Kidney (tissue), 14 donors: ENCODE data around the gene APC2. TPM values are rescaled to one million over a fixed set of nuclear protein-coding genes. Genes with fewer than 3 reads are reported as not detected.

Experiments used
- DNase-seq, 5 donors: peaks; one replicate each; pipeline ENCODE4 v3.0.0-alpha.2; 2013 to 2020
- FAIRE-seq: peaks from 2 replicates; lab custom pipeline; 2012; peaks lifted over from hg19 to GRCh38; lab: Jason Lieb, UNC
- H3K27ac ChIP-seq, 2 donors: one replicate each; pipeline ENCODE4 v1.7.0; 2013; ENCODE audit warnings: low read depth in 2 of 2, low read length in 2 of 2, inconsistent platforms in 1 of 2
- H3K27me3 ChIP-seq: one replicate; pipeline ENCODE4 v1.7.1; 2013; ENCODE audit warnings: low read length, inconsistent platforms; ENCODE audit not compliant: control insufficient read depth, insufficient read depth
- H3K36me3 ChIP-seq, 3 donors: one replicate each; pipeline versions ENCODE4 v1.7.0 to v1.7.1; 2013; ENCODE audit warnings: low read length in 3 of 3, control low read depth in 1 of 3, inconsistent platforms in 1 of 3; ENCODE audit not compliant: insufficient read depth in 3 of 3, control insufficient read depth in 2 of 3
- H3K4me1 ChIP-seq, 3 donors: one replicate each; pipeline versions ENCODE4 v1.7.0 to v1.7.1; 2013; ENCODE audit warnings: low read length in 3 of 3, inconsistent platforms in 1 of 3, low read depth in 1 of 3; ENCODE audit not compliant: control insufficient read depth in 2 of 3, insufficient read depth in 2 of 3
- H3K4me3 ChIP-seq, 3 donors: one replicate each; pipeline versions ENCODE4 v1.7.0 to v1.8.1; 2013; ENCODE audit warnings: low read length in 3 of 3, control low read depth in 1 of 3, inconsistent platforms in 1 of 3
- H3K9ac ChIP-seq, 3 donors: one replicate each; pipeline versions ENCODE4 v1.7.0 to v1.7.1; 2013; ENCODE audit warnings: low read length in 3 of 3, control low read depth in 1 of 3, inconsistent platforms in 1 of 3
- H3K9me3 ChIP-seq, 3 donors: one replicate each; pipeline versions ENCODE4 v1.7.0 to v1.7.1; 2013; ENCODE audit warnings: low read length in 3 of 3, control low read depth in 1 of 3, inconsistent platforms in 1 of 3; ENCODE audit not compliant: control insufficient read depth in 2 of 3, insufficient read depth in 1 of 3
- intact Hi-C: fragments of 100-400 bp; cut with DNase I; formaldehyde crosslinking; loops from one replicate; pipeline ENCODE4 v1.11.1; 2022
- polyA plus RNA-seq: library from polyadenylated mRNA; stranded (reverse); fragments of 350-450 nt; fragmentation: Illumina TruSeq; extraction: RNeasy Lipid Tissue Mini Kit (QIAGEN cat#74804); gene quantifications from one replicate; pipeline ENCODE4 v1.2.3, GENCODE V29; 2014; ENCODE audit warnings: low read depth, low replicate concordance; ENCODE audit not compliant: insufficient read depth
- total RNA-seq: library from RNA; stranded (reverse); fragmentation: NEBNext Ultra II Directional; extraction: Animal tissue kit (Norgen Biotek cat#: 25700); gene quantifications from one replicate; pipeline ENCODE4 v1.2.1, GENCODE V29; 2021
- TF ChIP-seq, protein P1 (sequence below): IDR thresholded peaks from 3 replicates; pipeline ENCODE4 v1.5.1; 2012; ENCODE audit warnings: mild to moderate bottlenecking, moderate library complexity, borderline replicate concordance; ENCODE audit not compliant: insufficient read depth; ENCODE audit errors: extremely low read depth
- donor health status: control.
- donor health status: control.
- donor health status: control.
- donor health status: control.
- donor health status: control.
- donor health status: DM: yes; HTN: yes; CAD: no.
- donor health status: Normal renal cell carcinoma (clear cell type).

The APC2 gene
- total and polyA plus RNA-seq, 2 donors from 2014 or later = 0.25 TPM; not detected in 1

DNA sequence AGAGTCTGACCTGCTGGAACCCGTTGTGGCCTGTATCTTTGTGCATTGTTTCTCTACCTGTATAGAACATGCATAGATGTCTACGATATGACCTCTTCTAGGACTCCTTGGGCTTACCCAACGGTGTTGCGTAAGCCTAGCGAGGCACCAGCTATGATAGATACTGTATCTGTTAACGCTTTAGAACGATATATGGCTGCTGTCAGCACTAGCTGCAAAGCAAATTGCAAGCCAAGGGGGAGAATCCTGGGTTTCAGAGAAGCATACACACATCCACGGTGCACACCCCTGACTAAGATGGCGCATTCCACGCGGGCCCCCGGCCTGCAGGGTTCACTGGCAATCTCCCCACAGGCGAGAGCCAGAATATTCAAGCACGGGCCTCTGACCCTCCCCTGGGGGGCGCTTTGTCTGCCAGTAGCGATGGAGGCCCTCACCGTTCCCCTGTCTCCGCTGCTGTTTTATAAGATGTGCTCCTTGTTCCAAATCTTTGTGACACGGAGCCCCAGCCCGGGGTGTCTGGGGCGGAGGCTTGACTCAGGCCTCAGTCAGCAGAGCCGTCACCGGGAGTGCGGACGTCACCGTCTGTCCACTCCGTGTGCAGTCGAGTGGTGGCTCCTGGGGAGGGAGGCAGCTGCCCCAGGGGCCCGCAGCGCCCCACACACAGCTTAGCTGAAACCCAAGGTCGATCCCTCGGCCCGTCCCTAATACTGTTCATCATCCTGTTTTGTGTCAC, 24.7 kb upstream of the APC2 start:
- Histone ChIP-seq H3K9me3 (no peaks in the 10 kb centered on the region), H3K9ac (no peak overlapping the region), H3K4me3 (no peak overlapping the region), H3K27ac (no peak overlapping the region), H3K27me3 (no peaks in the 10 kb centered on the region), H3K36me3 (peaks cover 4 to 50% (median 22%) of the 10 kb centered on the region in 3 donors), H3K4me1 (peaks cover 0 to 27% (median 25%) of the 10 kb centered on the region in 3 donors)
- intact Hi-C loops = no loop called here
- TF ChIP-seq, protein P1, sequence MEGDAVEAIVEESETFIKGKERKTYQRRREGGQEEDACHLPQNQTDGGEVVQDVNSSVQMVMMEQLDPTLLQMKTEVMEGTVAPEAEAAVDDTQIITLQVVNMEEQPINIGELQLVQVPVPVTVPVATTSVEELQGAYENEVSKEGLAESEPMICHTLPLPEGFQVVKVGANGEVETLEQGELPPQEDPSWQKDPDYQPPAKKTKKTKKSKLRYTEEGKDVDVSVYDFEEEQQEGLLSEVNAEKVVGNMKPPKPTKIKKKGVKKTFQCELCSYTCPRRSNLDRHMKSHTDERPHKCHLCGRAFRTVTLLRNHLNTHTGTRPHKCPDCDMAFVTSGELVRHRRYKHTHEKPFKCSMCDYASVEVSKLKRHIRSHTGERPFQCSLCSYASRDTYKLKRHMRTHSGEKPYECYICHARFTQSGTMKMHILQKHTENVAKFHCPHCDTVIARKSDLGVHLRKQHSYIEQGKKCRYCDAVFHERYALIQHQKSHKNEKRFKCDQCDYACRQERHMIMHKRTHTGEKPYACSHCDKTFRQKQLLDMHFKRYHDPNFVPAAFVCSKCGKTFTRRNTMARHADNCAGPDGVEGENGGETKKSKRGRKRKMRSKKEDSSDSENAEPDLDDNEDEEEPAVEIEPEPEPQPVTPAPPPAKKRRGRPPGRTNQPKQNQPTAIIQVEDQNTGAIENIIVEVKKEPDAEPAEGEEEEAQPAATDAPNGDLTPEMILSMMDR = no peak
- FAIRE-seq (no peak), DNase-seq (no peak)

DNA sequence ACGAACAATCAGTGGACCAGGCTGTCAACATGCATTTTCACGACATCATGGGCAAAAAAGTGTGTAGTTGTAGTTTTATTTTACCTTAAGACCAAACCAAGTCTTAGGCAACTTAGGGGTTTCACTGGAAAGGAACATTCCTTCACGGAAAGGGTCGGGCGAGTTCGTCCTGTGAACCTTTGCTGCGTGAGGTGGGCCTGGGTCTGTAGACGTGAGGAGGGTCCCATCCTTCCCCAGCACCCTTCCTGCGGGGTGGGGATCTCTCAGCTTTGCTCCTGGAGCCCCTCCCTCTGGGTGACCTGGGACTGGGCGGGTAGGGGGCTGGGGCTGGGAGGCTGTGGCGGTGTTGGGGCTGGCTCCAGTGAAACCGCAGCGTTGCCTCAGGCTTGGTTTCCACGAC, 24.0 kb upstream of the APC2 start:
- H3K27me3 ChIP-seq = no peaks in the 10 kb centered on the region
- H3K4me3 ChIP-seq = no peak overlapping the region
- H3K4me1 ChIP-seq = peaks cover 0 to 27% (median 25%) of the 10 kb centered on the region in 3 donors
- peaks cover 0 to 44% (median 19%) of the 10 kb centered on the region in 3 donors for H3K36me3 ChIP-seq
- no peak overlapping the region for H3K27ac ChIP-seq
- intact Hi-C loops = no loop called here
- no peak overlapping the region for H3K9ac ChIP-seq
- TF ChIP-seq, protein P1 = no peak
- H3K9me3 ChIP-seq = no peaks in the 10 kb centered on the region
- FAIRE-seq (no peak), DNase-seq (no peak)

DNA sequence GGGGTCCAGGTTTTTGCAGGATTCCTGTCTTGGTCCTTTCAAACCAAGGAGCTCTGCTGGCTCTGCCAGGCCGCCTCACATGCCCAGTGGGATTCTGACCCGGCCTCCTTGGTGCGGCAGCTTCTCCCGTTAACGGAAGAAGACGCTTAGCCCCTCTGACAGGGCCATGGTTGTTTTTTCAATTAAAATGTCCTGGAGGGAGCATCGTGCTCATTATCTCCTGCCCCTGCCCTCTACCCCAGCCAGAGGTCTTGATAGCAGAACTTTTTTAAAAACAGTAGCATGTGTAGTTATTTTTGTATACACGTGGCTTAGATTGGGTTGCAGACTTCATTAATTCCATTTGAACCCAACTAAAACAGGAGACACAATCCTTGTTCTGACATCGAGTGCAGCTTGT, 23.2 kb upstream of the APC2 start:
- FAIRE-seq (no peak), DNase-seq (no peak)
- Histone ChIP-seq H3K36me3 (peaks cover 0 to 41% (median 20%) of the 10 kb centered on the region in 3 donors), H3K4me3 (no peak overlapping the region), H3K4me1 (peaks cover 0 to 27% (median 25%) of the 10 kb centered on the region in 3 donors), H3K27me3 (no peaks in the 10 kb centered on the region), H3K27ac (no peak overlapping the region), H3K9ac (no peak overlapping the region), H3K9me3 (no peaks in the 10 kb centered on the region)
- TF ChIP-seq, protein P1 = no peak
- intact Hi-C loops = no loop called here
